HUES6 (cell line): Measurements from ENCODE around the gene HSD17B1.
"Not testable (repeated sequence)": the region's sequence is repeated elsewhere in the genome, so short reads cannot be mapped to it uniquely, and the experiment has no call there.

ENCODE experiments used
- H3K27ac ChIP-seq: 2 replicates; pipeline ENCODE4 v1.7.0; 2013; ENCODE audit warnings: low read depth, mild to moderate bottlenecking, low read length, inconsistent platforms
- H3K27me3 ChIP-seq: 2 replicates; pipeline ENCODE4 v1.6.1; 2013; ENCODE audit warnings: low read length; ENCODE audit not compliant: control insufficient read depth, insufficient read depth
- H3K36me3 ChIP-seq: 2 replicates; pipeline ENCODE4 v1.6.1; 2013; ENCODE audit warnings: low read length; ENCODE audit not compliant: control insufficient read depth, insufficient read depth
- H3K4me1 ChIP-seq: 2 replicates; pipeline ENCODE4 v1.6.1; 2013; ENCODE audit warnings: low read length; ENCODE audit not compliant: control insufficient read depth, insufficient read depth
- H3K4me3 ChIP-seq: 2 replicates; pipeline ENCODE4 v1.5.1; 2013; ENCODE audit warnings: low read depth, low read length
- H3K9ac ChIP-seq: one replicate; pipeline ENCODE4 v1.6.1; 2013; ENCODE audit warnings: mild to moderate bottlenecking, low read length
- H3K9me3 ChIP-seq: 2 replicates; pipeline ENCODE4 v1.6.1; 2013; ENCODE audit warnings: low read depth, low read length; ENCODE audit not compliant: control insufficient read depth, insufficient read depth

The HSD17B1 gene

GRCh38 chr17:42548993-42549755 is 3.5 kb upstream of the HSD17B1 start:
- no peak overlapping the region for H3K9ac ChIP-seq
- no peak overlapping the region for H3K27ac ChIP-seq
- H3K4me3 ChIP-seq = peak overlapping the region; percentile 49
- no peaks in the 10 kb centered on the region for H3K27me3 ChIP-seq
- peaks cover 3% of the 10 kb centered on the region for H3K36me3 ChIP-seq
- H3K9me3 ChIP-seq = no peaks in the 10 kb centered on the region
- H3K4me1 ChIP-seq = peaks cover 6% of the 10 kb centered on the region; the same call in 1 of the 2 replicates

DNA sequence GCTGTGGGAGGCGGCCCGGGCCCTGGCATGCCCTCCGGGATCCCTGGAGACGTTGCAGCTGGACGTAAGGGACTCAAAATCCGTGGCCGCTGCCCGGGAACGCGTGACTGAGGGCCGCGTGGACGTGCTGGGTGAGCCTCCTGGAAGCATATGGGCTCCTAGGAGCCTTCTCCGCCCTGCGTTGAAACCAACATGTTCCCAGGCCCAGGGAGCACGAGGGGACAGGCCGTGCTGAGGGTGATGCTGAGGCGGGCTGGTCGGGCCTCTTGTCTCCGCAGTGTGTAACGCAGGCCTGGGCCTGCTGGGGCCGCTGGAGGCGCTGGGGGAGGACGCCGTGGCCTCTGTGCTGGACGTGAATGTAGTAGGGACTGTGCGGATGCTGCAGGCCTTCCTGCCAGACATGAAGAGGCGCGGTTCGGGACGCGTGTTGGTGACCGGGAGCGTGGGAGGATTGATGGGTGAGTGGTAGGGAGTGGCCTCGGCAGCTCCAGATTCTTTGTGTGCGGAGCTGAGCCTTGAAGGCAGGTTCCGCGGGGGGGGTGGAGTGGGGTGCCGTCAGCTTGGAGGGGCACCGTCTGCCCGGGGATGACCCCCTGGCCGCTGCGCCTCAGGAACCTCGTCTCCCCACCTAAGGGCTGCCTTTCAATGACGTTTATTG is 567 bp downstream of the HSD17B1 start:
- H3K4me1 ChIP-seq = peaks cover 16% of the 10 kb centered on the region
- no peak overlapping the region for H3K27ac ChIP-seq
- no peaks in the 10 kb centered on the region for H3K27me3 ChIP-seq
- no peak overlapping the region for H3K9ac ChIP-seq
- H3K9me3 ChIP-seq = no peaks in the 10 kb centered on the region
- H3K4me3 ChIP-seq = peak overlapping the region; percentile 95; the same call in 1 of the 2 replicates
- no peaks in the 10 kb centered on the region for H3K36me3 ChIP-seq

DNA sequence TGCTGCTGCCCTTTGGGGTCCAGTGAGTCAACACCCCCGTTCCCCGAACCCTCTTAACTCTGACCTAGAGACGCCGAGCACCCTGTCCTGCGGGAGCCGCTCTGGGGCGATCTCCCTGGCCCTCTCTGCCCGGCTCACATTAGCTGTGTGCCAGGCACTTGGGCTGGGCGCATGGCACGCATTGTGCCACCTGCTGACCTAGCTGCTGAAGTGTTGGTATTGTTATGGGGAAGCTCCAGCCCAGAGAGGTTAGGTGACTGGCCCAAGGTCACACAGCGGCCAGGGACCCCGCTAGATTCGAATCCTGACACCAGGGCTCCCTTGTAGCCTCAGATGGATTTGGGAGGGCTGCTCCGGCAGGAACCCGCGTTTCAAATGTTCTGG is 1.1 kb downstream of the HSD17B1 start:
- H3K27me3 ChIP-seq = no peaks in the 10 kb centered on the region
- peak overlapping the region; percentile 95 for H3K4me3 ChIP-seq
- peaks cover 16% of the 10 kb centered on the region for H3K4me1 ChIP-seq
- peak overlapping the region; percentile 36 for H3K9ac ChIP-seq
- no peak overlapping the region for H3K27ac ChIP-seq
- H3K9me3 ChIP-seq = no peaks in the 10 kb centered on the region
- no peaks in the 10 kb centered on the region for H3K36me3 ChIP-seq

GRCh38 chr17:42554250-42555121 is 1.8 kb downstream of the HSD17B1 start:
- Histone ChIP-seq H3K27ac (peak overlapping the region; percentile 24; the same call in 1 of the 2 replicates), H3K4me3 (peak overlapping the region; percentile 95), H3K27me3 (no peaks in the 10 kb centered on the region), H3K36me3 (no peaks in the 10 kb centered on the region), H3K4me1 (peaks cover 16% of the 10 kb centered on the region), H3K9ac (peak overlapping the region; percentile 81), H3K9me3 (no peaks in the 10 kb centered on the region)

DNA sequence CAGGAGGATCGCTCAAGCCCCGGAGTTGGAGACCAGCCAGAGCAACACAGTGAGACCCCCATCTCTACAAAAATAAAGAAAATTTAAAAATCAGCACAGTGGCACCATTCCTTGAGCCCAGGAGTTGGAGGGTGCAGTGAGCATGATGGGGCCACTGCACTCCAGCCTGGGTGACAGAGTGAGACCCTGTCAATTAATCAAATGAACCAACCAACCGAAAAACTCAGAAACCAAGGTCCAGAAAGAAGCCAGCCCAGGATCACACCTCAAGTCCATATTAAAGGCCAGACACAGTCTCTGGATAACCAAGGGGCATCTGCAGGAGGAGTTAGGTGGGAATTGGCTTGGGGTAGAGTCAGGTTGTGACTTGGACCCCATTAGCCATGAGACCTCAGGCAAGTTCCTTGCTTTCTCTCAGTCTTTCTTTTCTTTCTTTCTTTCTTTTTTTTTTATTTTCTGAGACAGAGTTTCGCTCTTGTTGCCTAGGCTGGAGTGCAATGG is 2.4 kb downstream of the HSD17B1 start:
- Histone ChIP-seq H3K36me3 (no peaks in the 10 kb centered on the region), H3K4me3 (peak overlapping the region; percentile 95), H3K9ac (peak overlapping the region; percentile 81), H3K9me3 (no peaks in the 10 kb centered on the region), H3K27me3 (no peaks in the 10 kb centered on the region), H3K4me1 (peaks cover 16% of the 10 kb centered on the region), H3K27ac (0 out of 2 replicates have a peak overlapping the region, but pooled peaks have one; percentile 24)

DNA sequence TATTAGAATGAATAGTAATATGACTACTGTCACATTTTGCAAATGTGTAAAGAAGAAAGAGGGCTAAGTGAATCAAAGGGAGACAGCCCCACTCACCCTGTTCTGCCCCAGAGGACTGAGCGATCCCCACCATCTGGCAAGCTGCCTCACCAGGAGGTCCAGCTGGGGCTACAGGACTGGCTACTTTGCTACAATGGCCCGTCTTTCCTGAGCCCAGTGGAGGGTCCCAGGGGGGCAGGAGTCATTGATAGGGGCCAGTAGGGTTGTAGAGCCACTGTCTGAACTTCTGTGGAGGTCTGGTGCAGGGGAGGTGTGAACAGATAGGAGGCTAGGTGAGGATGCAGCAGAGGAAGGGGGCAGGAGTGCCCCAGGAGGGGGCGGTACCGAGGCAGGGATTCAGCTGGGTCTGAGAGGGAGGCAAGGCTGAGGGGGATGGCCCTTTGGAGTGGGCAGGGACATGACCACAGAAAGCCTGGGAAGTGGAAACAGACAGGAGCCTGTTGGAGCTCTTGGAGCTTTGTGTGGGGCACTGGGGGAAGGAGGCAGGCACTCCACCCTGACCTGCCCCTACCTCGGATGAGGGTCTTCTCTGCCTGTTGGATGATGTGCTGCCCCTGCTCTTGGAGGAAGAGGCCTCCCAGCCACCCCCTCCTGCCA is 3.4 kb downstream of the HSD17B1 start:
- H3K9me3 ChIP-seq, H3K27me3 ChIP-seq, H3K4me3 ChIP-seq, H3K27ac ChIP-seq, H3K36me3 ChIP-seq, H3K9ac ChIP-seq: not testable (repeated sequence)
- peaks cover 16% of the 10 kb centered on the region for H3K4me1 ChIP-seq

DNA sequence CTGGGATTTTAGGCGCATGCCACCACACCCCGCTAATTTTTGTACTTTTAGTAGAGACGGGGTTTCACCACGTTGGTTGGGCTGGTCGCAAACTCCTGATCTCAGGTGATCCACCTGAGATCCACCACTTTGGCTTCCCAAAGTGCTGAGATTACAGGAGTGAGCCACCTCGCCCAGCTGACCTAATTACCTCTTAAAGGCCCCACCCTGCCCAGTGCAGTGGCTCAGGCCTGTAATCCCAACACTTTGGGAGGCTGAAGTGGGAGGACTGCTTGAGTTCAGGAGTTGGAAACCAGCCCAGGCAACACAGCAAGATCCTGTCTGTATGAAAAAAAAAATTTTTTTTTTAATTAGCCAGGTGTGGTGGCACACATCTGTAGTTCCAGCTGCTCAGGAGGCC is 6.4 kb downstream of the HSD17B1 start:
- H3K27ac ChIP-seq = no peak overlapping the region
- no peaks in the 10 kb centered on the region for H3K9me3 ChIP-seq
- no peaks in the 10 kb centered on the region for H3K27me3 ChIP-seq
- peaks cover 9% of the 10 kb centered on the region for H3K36me3 ChIP-seq
- peaks cover 18% of the 10 kb centered on the region for H3K4me1 ChIP-seq
- H3K4me3 ChIP-seq = no peak overlapping the region
- no peak overlapping the region for H3K9ac ChIP-seq

DNA sequence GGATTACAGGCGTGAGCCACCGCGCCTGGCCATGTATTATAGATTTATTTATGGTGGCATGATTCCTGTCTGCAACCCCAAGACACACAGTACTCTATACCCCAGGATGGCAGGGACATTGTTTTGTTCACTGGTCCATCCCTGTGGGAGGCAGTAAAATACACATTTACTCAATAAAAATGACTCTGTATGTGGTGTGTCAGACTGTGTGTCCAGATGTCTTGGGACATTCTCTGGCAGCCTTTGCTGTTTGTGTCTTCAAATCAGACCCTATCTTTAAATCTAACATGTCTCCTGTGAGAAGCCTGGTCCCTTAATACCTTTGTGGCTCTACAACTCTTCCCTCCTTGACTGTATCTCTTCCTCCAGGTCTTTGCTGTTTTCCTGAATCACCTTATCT is 7.5 kb downstream of the HSD17B1 start:
- H3K9me3 ChIP-seq = no peaks in the 10 kb centered on the region
- peaks cover 15% of the 10 kb centered on the region for H3K4me1 ChIP-seq
- no peak overlapping the region for H3K9ac ChIP-seq

GRCh38 chr17:42561897-42562387 is 9.2 kb downstream of the HSD17B1 start, which contains the start of gene COASY:
TSS of gene COASY (plus strand) at chr17:42562148. CDS start at chr17:42562623, 475 bp downstream.
- Histone ChIP-seq H3K27me3 (no peaks in the 10 kb centered on the region), H3K9me3 (no peaks in the 10 kb centered on the region), H3K27ac (peak within 1 kb of the TSS; percentile 21; the same call in 1 of the 2 replicates), H3K4me1 (peaks cover 15% of the 10 kb centered on the region), H3K4me3 (peak within 1 kb of the TSS; percentile 81), H3K9ac (peak within 1 kb of the TSS; percentile 92), H3K36me3 (peaks cover 31% of the 10 kb centered on the region)

More for the DNA sequence above, 7.5 kb downstream of the HSD17B1 start:
- Histone ChIP-seq H3K4me3 (no peak overlapping the region), H3K27me3 (no peaks in the 10 kb centered on the region), H3K27ac (no peak overlapping the region), H3K36me3 (peaks cover 20% of the 10 kb centered on the region)
